Measurements from ENCODE around the gene ZNF618. TPM values are rescaled to one million over a fixed set of nuclear protein-coding genes. Genes with fewer than 3 reads are reported as not detected.

ZNF618 gene
- total RNA-seq, 1 donor = 13.6 TPM

DNA sequence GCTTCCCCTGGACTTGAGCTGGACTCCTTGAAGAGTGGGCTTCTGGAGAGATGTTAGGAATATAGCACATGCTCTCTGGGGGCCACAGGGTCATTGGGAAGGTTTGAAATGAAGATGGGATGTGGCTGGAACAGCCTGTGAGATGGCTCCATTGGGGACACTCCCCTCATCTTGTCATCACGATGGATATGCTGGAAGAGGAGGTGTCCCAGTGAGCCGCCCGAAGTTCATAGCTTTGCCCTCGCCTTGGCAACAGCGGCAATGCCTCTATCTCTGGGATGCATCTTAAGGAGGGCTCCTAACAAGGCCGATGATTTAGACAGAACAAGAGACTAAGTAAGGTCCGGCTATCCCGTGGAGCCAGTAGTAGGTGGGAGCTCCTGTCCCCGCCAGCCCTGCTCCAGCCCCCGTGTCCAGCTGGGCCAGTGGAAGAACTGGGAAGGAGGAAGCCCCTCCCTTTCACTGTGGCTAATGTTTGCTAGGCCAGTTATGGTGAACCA, 178.1 kb downstream of the ZNF618 start:
- TF ChIP-seq CTCF (IDR thresholded peaks at IDR 0.05; ENCODE audit: insufficient read depth, low read length) = no peak
- DNase-seq (ENCODE audit: low read depth) = no peak
- no peak overlapping the region for H3K4me3 ChIP-seq (ENCODE audit: low read depth, low read length)

DNA sequence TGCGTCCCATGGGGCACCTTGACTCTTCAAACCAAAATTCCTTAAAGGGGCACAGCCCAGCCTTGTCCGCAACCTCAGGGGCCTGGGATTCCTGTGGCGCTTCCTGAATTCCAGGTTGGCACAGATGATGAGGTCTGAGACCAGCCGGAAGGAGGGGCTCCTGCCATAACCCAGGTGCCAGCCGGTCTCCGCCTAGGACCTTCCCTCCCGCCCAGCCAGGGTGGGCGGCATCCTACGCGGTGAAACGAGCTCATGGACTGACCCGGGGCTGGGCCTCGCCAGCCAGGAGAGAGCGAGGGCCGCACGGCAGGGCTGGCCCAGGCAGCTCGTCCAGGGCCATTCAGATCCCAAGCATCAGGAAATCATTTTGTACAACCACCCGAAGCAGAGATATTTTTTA, 179.0 kb downstream of the ZNF618 start:
- TF ChIP-seq CTCF (IDR thresholded peaks at IDR 0.05; ENCODE audit: insufficient read depth, low read length) = no peak
- DNase-seq (ENCODE audit: low read depth) = no peak
- H3K4me3 ChIP-seq (ENCODE audit: low read depth, low read length) = no peak overlapping the region

GRCh38 chr9:114055894-114056293, 179.8 kb downstream of the ZNF618 start:
- no peak for TF ChIP-seq CTCF (IDR thresholded peaks at IDR 0.05; ENCODE audit: insufficient read depth, low read length)
- H3K4me3 ChIP-seq (ENCODE audit: low read depth, low read length) = no peak overlapping the region
- no peak for DNase-seq (ENCODE audit: low read depth)

- no peak for DNase-seq (ENCODE audit: low read depth)
- no peak for TF ChIP-seq CTCF (IDR thresholded peaks at IDR 0.05; ENCODE audit: insufficient read depth, low read length)
- H3K4me3 ChIP-seq (ENCODE audit: low read depth, low read length) = no peak overlapping the region
Observed at GRCh38 chr9:114056527-114056926, 180.4 kb downstream of the ZNF618 start.

GRCh38 chr9:114057161-114057885, 181.2 kb downstream of the ZNF618 start:
- DNase-seq (ENCODE audit: low read depth) = no peak
- no peak for TF ChIP-seq CTCF (IDR thresholded peaks at IDR 0.05; ENCODE audit: insufficient read depth, low read length)
- H3K4me3 ChIP-seq (ENCODE audit: low read depth, low read length) = no peak overlapping the region

DNA sequence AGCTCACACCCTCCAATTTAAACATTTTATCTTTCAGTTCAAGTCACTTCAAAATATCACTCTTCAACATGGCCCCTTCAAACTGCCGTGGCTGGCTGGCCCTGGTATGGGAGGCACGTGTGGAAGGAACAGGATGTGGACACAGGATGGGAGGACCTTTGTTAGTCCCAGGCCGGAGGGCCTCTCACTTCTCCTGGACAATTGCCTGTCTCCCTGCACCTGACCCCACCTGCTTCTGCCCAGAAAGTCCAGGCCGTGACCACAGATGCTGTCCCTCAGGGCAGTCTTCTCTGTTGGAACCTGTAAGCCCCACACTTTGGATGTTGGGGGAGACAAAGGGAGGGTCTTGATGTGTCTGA, 182.6 kb downstream of the ZNF618 start:
- no peak overlapping the region for H3K4me3 ChIP-seq (ENCODE audit: low read depth, low read length)
- no peak for TF ChIP-seq CTCF (IDR thresholded peaks at IDR 0.05; ENCODE audit: insufficient read depth, low read length)
- DNase-seq (ENCODE audit: low read depth) = no peak

All from fibroblast of the aortic adventitia (primary cell).